ENCODE measurements around the gene BARX2.

BARX2 gene

DNA sequence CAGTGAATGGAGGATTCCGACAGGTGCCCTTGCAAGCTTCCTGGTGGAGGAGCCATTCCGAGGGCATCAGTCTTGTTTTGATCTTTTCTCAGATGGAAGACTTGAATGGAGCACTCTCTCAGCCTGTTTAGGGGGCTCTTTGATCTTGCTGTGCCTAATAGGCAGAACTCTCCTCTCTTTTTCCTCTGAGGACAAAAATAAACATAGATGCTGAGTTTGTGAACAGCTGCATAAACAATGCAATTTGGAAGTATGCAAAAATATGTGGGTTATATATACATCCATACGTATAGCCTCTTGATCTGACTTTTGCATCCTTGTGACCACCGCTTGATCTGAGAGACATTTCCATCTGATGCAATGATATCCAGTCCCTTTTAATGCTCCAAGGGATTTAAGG, 29.1 kb downstream of the BARX2 start:
- DNase-seq, result no peak

GRCh38 chr11:129408865-129409444, 33.3 kb downstream of the BARX2 start:
- DNase-seq, result no peak

DNA sequence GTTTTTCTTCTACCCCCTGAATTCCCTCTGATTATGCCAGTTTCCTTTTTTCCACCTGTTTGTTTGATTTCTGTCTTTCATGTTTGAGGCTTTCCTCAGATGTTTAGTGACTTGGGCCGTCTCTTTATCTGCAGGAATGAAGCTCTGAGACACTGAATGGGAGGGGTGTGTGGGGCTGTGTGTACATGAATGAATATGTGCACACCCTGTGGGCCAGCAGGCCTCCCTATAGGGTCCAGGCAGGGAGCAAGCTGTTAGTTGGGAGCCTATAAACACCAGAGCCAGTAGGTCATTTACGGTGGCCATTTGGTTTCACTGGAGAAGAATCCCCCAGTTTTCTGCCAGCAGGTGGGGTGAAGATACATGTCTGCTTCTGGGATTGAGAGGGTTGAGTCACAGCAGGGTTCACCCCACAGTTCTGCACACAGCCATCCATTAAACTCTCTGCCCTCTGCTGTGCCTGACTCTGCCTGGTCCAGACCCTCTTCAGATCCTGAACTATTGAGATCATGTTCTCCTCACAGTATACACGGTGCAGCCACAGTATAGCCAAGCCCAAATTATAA, 34.8 kb downstream of the BARX2 start:
- no peak for DNase-seq

DNA sequence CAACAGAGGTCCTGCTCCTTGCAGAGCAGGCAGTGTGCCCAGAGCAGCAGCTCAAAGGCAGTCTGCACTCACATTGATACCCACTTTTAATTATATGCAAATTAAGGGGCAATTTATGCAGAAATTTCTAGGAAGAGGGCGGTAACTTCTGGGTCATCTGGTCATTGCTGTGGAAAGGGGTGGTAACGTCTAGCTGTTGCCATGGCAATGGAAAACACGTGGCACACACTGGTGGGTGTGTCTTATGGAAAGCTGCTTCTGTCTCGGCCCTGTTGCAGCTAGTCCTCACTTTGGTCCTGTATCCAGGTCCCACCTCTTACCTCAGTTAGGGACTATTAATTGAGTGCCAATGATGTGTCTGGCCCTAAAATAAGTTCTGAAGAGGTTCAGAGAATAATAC, 36.8 kb downstream of the BARX2 start:
- no peak for DNase-seq

GRCh38 chr11:129414144-129414872, 38.7 kb downstream of the BARX2 start:
- DNase-seq, result no peak

GRCh38 chr11:129416080-129416820, 40.6 kb downstream of the BARX2 start:
- DNase-seq, result no peak

- DNase-seq, result no peak
Observed at GRCh38 chr11:129417458-129417857, 41.8 kb downstream of the BARX2 start.

DNA sequence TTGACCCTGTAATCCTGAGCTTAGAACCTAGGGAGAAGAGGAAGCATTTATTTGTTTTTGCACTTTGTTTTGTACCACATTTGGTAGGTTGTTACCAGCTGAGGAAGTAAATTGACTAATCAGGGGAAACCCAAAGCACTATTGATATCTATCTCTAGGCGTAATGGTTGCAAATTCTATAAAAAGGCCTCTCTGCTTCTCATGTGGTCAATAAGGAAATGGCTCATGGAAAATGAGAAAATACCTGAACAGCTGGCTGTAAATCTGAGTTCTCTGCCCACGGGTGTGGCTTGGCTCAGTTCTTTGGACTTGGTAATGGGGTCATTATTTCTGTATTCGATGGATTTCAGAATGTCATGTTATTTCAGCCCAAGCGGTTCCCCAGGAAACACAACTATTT, 42.4 kb downstream of the BARX2 start:
- no peak for DNase-seq

GRCh38 chr11:129419386-129419785, 43.7 kb downstream of the BARX2 start:
- no peak for DNase-seq

GRCh38 chr11:129423426-129423825, 47.8 kb downstream of the BARX2 start:
- no peak for DNase-seq

DNA sequence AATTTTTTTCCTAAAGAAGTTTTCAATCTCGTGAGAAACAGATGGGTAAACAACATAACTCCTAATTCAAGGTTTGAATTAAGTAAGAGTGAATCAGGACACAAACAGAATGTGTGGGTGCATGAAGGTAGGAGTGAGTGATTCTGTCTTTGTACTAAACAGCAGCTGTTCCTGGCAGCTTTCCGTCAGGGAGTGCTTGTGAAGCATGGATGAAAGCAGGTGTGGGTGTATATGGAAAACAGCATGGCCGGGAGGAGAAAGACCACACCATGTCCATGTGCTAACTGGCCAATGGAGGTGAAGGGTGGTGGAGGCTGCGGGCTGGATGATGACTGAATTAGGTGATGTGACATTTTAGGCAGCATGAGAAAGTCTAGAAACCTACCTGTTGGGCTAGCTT, 49.6 kb downstream of the BARX2 start:
- no peak for DNase-seq

GRCh38 chr11:129426038-129426437, 50.4 kb downstream of the BARX2 start:
- DNase-seq, result no peak

DNA sequence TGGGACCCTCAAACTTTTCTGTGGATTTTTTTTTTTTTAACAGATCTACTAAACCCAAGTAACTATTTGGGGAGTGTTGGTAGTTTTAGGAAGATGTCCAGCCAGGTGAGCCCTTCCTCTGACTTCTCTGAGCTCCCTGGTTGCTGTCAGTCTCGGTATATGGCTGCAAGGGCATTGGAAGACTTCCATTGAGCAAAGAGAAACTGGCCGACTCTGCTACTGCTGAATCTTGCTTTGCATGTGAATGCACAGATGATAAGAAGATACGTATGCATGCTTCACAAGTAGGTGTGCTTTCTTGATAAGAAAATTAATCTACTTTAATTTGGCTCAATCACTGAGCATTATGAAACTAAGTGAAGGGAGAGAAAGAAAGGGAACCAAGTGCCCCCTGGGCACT, 51.1 kb downstream of the BARX2 start:
- DNase-seq, result no peak

- no peak for DNase-seq
Observed at GRCh38 chr11:129427376-129427775, 51.7 kb downstream of the BARX2 start.

GRCh38 chr11:129427816-129428406, 52.3 kb downstream of the BARX2 start:
- DNase-seq, result no peak

- no peak for DNase-seq
Observed at GRCh38 chr11:129428557-129428956, 52.9 kb downstream of the BARX2 start.

GRCh38 chr11:129434641-129435498, 59.2 kb downstream of the BARX2 start:
- DNase-seq, result no peak

DNA sequence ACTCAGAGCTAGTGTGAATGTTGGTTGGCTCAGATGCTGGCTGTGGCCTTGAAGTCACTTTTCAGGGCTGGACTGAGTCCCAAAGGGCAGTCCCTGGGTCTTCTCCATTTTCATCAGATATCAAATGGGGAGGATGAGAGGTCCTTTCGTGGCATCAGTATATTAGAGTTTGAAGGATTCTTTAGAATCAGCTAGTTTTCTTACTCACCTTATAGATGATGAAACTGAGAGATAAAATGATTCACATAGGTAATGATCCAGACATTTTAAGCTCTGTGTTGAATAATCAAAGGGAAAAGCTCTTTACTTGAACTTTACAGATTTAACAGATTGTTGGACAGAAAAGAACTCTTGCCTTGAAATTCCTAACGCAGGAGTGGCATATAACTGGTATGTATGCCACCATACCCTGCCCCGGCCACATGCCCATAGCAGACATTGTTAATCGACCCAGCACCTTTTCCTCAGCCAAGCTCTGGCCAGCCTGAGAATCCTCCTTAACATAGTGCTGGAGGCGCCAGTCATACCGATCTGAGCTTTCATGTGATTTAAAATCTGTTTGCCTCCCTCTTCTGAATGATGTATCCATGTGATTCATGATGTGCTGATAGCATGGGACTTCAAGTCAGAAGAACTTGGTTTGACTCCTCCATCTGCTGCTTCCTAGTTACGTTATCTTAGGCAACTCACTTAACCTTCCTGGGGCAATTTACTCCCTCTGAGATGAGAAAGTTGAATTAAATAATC, 60.0 kb downstream of the BARX2 start:
- DNase-seq, result no peak

DNA sequence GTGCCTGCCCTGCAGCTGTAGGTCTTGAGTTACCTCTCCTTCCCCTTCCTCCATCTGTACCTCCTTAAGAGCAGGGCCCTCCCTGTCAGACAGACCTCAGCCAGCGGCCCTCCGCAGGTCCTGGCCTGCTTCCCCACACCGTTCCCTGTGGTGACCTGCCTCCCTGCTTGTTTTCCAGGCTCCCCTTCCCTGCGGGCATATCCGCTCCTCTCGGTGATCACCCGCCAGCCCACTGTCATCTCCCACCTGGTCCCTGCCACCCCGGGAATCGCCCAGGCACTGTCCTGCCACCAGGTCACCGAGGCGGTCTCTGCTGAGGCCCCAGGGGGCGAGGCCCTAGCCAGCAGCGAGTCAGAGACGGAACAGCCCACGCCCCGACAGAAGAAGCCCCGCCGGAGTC, 60.9 kb downstream of the BARX2 start:
- no peak for DNase-seq

GRCh38 chr11:129440028-129440713, 64.5 kb downstream of the BARX2 start:
- no peak for DNase-seq

- DNase-seq, result no peak
Observed at GRCh38 chr11:129442171-129442570, 66.5 kb downstream of the BARX2 start.
